ENCODE results near the gene CHD1L. TPM values are rescaled to one million over a fixed set of nuclear protein-coding genes. Genes with fewer than 3 reads are reported as not detected.
"Not testable (repeated sequence)": the region's sequence is repeated elsewhere in the genome, so short reads cannot be mapped to it uniquely, and the experiment has no call there.

Gene CHD1L
- total RNA-seq, 1 experiment from 2014 or later: 25.7 TPM

DNA sequence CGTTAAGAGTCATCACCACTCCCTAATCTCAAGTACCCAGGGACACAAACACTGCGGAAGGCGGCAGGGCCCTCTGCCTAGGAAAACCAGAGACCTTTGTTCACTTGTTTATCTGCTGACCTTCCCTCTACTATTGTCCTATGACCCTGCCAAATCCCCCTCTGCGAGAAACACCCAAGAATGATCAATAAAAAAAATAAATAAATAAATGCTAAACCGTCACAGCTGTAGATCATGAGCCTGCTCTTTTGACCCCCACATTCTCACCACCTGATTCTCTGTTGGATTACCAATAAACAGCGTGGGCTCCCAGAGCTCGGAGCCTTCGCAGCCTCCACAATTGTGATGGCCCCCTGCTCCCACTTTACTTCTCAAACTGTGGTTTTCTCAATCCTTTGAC, 8.6 kb upstream of the CHD1L start:
- DNase-seq (ENCODE audit: low read depth): not testable (repeated sequence)

DNA sequence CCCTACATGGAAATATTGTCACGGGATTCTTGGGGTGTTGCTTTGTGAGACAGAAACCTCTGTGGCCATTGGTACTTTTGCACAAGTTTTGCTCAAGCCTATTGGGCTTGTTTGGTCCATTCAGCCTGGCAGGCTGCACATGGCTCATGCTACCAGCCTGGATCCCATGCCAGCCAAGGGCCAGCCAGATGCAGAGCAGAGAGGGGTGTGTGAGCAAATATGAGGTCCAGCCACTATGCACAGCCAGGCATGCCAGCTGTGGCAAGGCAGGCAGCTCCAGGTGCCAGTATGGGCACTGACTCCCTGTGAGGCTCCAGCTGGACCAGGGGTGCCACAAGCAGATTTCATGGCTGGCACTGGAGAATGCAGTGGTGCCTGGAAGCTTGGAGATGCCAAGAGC, 6.7 kb upstream of the CHD1L start:
- DNase-seq (ENCODE audit: low read depth): no peak

DNA sequence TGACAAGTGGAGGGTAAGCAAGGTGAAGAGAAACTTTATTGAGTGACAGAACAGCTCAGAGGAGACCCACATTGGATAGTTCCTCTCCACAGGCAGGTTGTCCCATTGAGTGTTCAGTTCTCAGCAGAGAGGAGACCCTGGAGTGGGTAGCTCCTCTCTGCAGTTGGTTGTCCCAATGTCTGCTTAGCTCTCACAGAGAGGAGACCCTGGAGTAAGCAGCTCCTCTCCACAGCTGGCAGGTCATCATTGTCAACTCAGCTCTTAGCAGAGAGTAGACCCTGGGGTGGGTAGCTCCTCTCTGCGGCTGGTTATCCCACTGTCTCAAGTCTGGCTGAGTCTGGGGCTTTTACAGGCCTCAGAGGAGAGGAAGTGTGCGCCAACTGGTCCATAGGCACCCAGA, 6.0 kb upstream of the CHD1L start:
- no peak for DNase-seq (ENCODE audit: low read depth)

DNA sequence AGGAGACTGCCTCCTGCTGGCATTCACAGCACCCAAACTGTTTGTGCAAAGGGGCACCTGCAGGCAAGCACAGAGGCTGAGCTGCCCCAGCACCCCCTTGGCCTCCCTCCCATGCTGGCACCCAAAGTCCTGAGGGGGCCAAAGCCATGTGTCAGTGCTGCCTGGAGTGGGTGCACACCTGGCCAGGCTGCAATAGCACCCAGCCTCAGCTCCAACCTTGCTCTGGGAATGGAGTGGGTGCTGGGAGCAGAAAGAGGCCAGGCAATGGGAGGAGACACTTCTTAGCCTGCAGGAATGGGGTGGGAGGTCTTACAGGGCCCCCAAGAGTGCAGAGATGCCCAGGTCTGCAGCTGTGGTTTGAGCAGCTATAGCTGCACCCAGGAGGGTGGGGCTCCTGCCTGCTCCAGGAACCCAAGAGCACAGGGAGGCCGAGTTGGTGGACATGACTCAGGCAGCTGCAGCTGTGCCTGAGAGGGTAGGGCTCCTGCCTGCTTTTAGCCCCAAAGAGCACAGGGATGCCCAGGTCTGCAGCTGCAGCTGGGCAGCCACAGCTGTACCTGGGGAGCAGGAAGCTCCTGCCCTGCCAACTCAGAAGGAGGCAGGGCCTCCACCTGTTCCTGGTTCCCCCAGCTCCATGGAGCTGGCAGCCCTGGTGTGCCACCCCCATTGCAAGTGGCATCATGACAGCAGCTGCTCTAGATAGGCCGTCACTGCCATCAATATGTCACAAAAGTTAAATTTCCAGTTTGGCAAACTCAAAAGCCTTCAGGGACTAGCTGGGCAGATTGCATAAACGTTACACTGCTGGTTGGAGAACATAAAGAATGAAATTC, 5.3 kb upstream of the CHD1L start:
- no peak for DNase-seq (ENCODE audit: low read depth)

GRCh38 chr1:147238053-147238902, 4.2 kb upstream of the CHD1L start:
- DNase-seq (ENCODE audit: low read depth): no peak

DNA sequence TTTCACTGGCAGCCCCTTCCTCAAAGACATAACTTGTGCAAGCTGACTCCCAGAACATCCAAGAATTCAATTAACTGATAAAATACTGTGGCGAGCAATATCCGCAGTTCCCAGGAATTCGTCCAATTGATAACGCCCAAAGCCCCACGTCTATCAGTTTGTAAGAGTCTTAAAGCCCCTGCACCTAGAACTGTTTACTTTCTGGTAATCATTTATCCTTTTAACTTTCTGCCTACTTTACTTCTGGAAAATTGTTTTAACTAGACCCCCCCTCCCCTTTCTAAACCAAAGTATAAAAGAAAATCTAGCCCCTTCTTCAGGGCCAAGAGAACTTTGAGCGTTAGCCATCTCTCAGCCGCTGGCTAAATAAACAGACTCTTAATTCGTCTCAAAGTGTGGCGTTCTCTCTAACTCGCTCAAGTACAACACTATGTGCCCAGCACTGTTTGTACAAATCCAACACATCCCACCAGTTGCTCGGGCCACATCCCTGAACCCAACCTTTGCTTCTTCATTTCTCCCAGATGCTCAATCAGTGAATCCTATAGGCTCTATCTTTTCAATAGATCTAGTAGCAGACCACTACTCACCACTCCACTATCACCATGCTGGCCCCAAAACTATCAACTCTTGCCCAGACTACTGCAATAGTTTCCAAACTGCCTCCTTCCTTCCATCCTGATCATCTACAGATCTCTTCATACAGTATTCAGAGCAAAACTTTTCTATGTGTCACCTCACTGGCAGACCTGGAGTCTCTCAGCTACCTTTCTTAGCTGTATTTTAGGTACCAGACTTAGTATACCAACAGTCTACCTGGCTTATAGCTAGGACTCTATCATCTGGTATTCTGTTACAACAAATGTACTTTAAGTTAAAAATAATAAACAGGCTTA, 3.3 kb upstream of the CHD1L start:
- no peak for DNase-seq (ENCODE audit: low read depth)

DNA sequence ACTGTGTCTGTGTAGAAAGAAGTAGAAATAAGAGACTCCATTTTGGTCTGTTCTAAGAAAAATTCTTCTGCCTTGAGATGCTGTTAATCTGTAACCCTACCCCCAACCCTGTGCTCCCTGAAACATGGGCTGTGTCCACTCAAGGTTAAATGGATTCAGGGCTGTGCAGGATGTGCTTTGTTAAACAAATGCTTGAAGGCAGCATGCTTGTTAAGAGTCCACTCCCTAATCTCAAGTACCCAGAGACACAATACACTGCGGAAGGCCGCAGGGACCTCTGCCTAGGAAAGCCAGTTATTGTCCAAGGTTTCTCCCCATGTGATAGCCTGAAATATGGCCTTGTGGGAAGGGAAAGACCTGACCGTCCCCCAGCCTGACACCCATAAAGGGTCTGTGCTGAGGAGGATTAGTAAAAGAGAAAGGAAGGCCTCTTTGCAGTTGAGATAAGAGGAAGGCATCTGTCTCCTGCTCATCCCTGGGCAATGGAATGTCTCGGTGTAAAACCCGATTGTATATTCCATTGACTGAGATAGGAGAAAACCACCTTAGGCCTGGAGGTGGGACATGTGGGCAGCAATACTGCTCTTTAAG, 2.3 kb upstream of the CHD1L start:
- DNase-seq (ENCODE audit: low read depth): not testable (repeated sequence)

DNA sequence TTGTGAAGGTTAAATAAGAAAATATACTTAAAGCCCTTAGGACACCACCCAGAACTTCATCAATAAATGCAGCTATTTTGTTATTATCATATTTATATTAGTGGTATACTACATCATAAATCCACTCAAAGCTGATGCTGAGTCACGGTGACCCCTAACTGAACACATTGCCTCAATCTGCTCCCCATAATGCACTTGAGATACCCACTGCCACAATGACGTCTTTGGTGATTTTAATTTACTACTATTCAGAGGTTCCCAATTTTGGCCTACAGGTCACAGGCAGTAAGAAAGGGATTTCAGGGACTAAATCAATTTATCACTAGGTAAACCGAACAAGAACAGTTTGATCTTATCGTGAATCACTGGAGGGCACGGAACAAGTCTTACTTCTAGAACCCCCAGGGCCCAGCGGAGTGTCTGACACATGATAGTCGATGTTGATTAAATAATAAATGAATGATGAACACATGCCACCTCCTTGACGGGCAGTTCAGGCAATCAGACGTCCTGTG, 493 bp upstream of the CHD1L start:
- DNase-seq (ENCODE audit: low read depth): no peak

- DNase-seq (ENCODE audit: low read depth): no peak
Observed at GRCh38 chr1:147243228-147243685, 773 bp downstream of the CHD1L start.

- DNase-seq (ENCODE audit: low read depth): no peak
Observed at GRCh38 chr1:147243841-147244240, 1.4 kb downstream of the CHD1L start.

- no peak for DNase-seq (ENCODE audit: low read depth)
Observed at GRCh38 chr1:147245129-147245528, 2.6 kb downstream of the CHD1L start.

GRCh38 chr1:147245586-147246021, 3.1 kb downstream of the CHD1L start:
- no peak for DNase-seq (ENCODE audit: low read depth)

DNA sequence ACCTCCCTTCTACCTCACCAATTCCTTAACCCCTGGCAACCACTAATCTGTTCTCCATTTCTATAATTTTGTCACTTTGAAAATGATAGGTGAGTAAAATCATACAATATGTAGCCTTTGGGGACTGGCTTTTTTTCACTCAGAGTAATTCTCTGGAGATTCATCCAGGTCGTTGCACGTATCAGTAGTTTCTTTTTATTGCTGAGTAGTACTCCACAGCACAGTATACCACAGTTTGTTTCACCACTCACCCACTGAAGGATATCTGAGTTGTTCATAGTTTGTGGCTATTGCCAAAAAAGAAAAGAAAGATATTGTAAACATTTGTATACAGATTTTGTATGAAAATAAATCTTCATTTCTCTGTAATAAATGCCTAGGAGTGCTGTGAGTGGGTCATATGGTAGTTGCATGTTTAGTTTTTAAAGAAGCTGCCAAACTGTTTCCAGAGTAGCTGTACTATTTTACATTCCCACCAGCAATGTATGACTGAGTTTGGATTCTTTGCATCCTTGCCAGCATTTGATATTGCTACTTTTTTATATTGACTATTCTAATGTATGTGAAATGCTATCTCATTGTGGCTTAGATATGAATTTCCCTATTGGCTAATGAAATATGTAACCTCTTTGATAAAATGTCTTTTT, 3.7 kb downstream of the CHD1L start:
- no peak for DNase-seq (ENCODE audit: low read depth)

- DNase-seq (ENCODE audit: low read depth): no peak
Observed at GRCh38 chr1:147246910-147247655, 4.6 kb downstream of the CHD1L start.

DNA sequence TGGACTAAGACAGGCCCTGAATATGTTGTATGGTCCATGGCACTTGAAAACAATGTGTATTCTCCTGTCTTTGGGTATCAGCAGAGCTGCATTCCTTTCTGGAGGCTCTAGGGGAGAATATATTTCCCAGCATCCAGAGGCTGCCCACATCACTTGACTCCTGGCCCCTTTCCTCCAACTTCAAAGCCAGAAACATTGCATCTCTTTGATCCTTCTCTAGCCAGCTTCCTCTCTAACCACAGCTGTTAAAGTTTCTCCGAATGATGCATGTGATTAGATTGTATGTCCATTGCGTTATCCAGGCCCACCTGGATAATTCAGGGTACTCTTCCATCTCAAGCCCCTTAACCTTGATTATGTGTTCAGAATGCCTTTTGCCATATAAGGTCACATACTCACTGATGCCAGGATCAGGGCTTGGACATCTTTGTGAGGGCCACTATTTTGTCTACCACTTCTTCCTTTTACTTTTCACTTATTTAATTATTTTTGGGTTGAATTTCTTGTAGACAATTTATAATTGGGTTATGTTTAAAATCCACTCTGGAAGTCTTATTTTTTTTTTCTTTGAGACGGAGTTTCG, 5.3 kb downstream of the CHD1L start:
- peak; percentile 18 for DNase-seq (ENCODE audit: low read depth)

GRCh38 chr1:147252540-147252939, 10.1 kb downstream of the CHD1L start:
- DNase-seq (ENCODE audit: low read depth): no peak

- DNase-seq (ENCODE audit: low read depth): no peak
Observed at GRCh38 chr1:147260956-147261355, 18.5 kb downstream of the CHD1L start.

DNA sequence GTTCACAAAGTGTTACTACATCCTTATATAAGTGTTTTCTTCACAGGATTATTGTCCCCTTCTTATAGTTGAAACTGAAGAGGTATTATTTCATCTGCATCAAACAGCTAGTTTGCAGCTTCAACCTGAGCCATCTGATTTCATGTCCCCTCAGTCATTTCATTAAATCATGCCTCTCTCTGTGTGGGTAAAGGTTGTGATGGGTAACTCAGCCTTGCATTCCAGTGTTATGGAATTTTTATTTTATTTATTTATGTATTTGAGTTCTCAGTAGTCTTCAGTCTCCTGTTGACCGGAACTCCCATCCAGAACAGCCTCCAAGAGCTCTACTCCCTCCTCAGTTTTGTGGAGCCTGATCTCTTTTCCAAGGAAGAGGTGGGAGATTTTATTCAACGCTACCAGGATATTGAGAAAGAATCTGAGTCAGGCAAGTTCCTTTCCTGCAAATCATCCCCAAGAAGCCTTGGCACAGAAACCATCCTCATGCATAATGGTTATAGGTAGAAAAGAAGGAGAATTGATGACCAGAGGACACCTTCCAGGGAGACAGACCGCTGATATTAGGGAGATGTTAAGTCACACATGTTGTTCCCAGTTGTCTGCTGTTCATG, 21.8 kb downstream of the CHD1L start:
- DNase-seq (ENCODE audit: low read depth): no peak

DNA sequence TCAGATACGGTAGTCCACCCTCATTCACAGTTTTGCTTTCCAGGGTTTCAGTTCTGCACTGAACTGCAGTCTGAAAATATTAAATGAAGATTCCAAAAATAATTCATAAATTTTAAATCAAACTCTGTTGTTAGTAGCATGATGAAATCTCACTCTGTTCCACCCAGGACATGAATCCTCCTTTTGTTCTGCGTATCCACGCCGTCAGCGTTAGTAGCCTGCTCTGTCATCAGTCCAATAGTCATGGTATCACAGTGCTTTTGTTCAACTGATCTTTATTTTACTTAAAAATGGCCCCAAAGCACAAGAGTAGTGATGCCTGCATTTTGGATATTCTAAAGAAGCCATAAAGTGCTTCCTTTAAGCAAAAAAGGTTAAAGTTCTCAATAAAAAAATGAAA, 23.9 kb downstream of the CHD1L start:
- DNase-seq (ENCODE audit: low read depth): no peak
